ENCODE measurements around the gene NGRN. TPM values are rescaled to one million over a fixed set of nuclear protein-coding genes. Genes with fewer than 3 reads are reported as not detected.
A peak's percentile ranks its signal among the peaks of the same experiment; 100 is the strongest.

NGRN gene
- total RNA-seq, 1 experiment from 2014 or later = 135 TPM

- no TSS peak for BruUV-seq (replicated peaks)
- H3K4me1 ChIP-seq (ENCODE audit: insufficient read depth, low read length, poor library complexity, severe bottlenecking) = no peaks in the 10 kb centered on the region
- no peaks in the 10 kb centered on the region for H3K9me3 ChIP-seq (ENCODE audit: low read depth, low read length, poor library complexity, severe bottlenecking)
- no peaks in the 10 kb centered on the region for H3K27me3 ChIP-seq (replicated peaks; ENCODE audit: insufficient read depth, low read depth, low read length, poor library complexity)
- no peaks in the 10 kb centered on the region for H3K36me3 ChIP-seq (ENCODE audit: insufficient read depth, low read length, poor library complexity, severe bottlenecking)
- no peak overlapping the region for H3K27ac ChIP-seq (ENCODE audit: low read depth, low read length, poor library complexity, severe bottlenecking)
- ChIA-PET POLR2A (ENCODE audit: low non-redundant PET) (interaction anchor here (0.6 kb wide), 1 partner anchor 20 kb away, joined by 6 read pairs; no protein-coding TSS in a partner anchor), CTCF (no interaction called here)
- intact Hi-C loops (cut with micrococcal nuclease; ENCODE audit: unreplicated experiment) = no loop called here
- DNase-seq (ENCODE audit: low spot score) = no peak
- no peak overlapping the region for H3K4me3 ChIP-seq (ENCODE audit: low read depth, low read length, poor library complexity, severe bottlenecking)
- TF ChIP-seq CTCF (conservative IDR thresholded peaks at IDR 0.05; ENCODE audit: low read depth, low read length) (no peak), EZH2 (IDR thresholded peaks at IDR 0.05; ENCODE audit: borderline replicate concordance, low read depth, low read length, poor library complexity, severe bottlenecking) (no peak)
Observed at GRCh38 chr15:90241343-90242192, 23.9 kb upstream of the NGRN start.

- Histone ChIP-seq H3K9me3 (ENCODE audit: low read depth, low read length, poor library complexity, severe bottlenecking) (no peaks in the 10 kb centered on the region), H3K4me1 (ENCODE audit: insufficient read depth, low read length, poor library complexity, severe bottlenecking) (no peaks in the 10 kb centered on the region), H3K27me3 (replicated peaks; ENCODE audit: insufficient read depth, low read depth, low read length, poor library complexity) (no peaks in the 10 kb centered on the region), H3K36me3 (ENCODE audit: insufficient read depth, low read length, poor library complexity, severe bottlenecking) (no peaks in the 10 kb centered on the region), H3K4me3 (ENCODE audit: low read depth, low read length, poor library complexity, severe bottlenecking) (no peak overlapping the region), H3K27ac (ENCODE audit: low read depth, low read length, poor library complexity, severe bottlenecking) (no peak overlapping the region)
- no peak for DNase-seq (ENCODE audit: low spot score)
- TF ChIP-seq EZH2 (IDR thresholded peaks at IDR 0.05; ENCODE audit: borderline replicate concordance, low read depth, low read length, poor library complexity, severe bottlenecking) (no peak), CTCF (conservative IDR thresholded peaks at IDR 0.05; ENCODE audit: low read depth, low read length) (no peak)
- intact Hi-C loops (cut with micrococcal nuclease; ENCODE audit: unreplicated experiment) = no loop called here
- ChIA-PET POLR2A (ENCODE audit: low non-redundant PET) (no interaction called here), CTCF (interaction anchor here (0.6 to 0.7 kb wide), 2 partner anchors 32 to 100 kb away, joined by 4 to 6 read pairs; no protein-coding TSS in a partner anchor)
- BruUV-seq (replicated peaks) = no TSS peak
Observed at GRCh38 chr15:90243943-90244639, 21.4 kb upstream of the NGRN start.

- Histone ChIP-seq H3K36me3 (ENCODE audit: insufficient read depth, low read length, poor library complexity, severe bottlenecking) (no peaks in the 10 kb centered on the region), H3K4me1 (ENCODE audit: insufficient read depth, low read length, poor library complexity, severe bottlenecking) (no peaks in the 10 kb centered on the region), H3K4me3 (ENCODE audit: low read depth, low read length, poor library complexity, severe bottlenecking) (peak overlapping the region; percentile 58), H3K27ac (ENCODE audit: low read depth, low read length, poor library complexity, severe bottlenecking) (no peak overlapping the region), H3K9me3 (ENCODE audit: low read depth, low read length, poor library complexity, severe bottlenecking) (no peaks in the 10 kb centered on the region), H3K27me3 (replicated peaks; ENCODE audit: insufficient read depth, low read depth, low read length, poor library complexity) (no peaks in the 10 kb centered on the region)
- BruUV-seq (replicated peaks) = no TSS peak
- TF ChIP-seq EZH2 (IDR thresholded peaks at IDR 0.05; ENCODE audit: borderline replicate concordance, low read depth, low read length, poor library complexity, severe bottlenecking) (no peak), CTCF (conservative IDR thresholded peaks at IDR 0.05; ENCODE audit: low read depth, low read length) (no peak)
- no peak for DNase-seq (ENCODE audit: low spot score)
- ChIA-PET CTCF (interaction anchor here (0.6 to 1.0 kb wide), 3 partner anchors 20 to 591 kb away, joined by 4 to 11 read pairs (median 7); no protein-coding TSS in a partner anchor), POLR2A (ENCODE audit: low non-redundant PET) (interaction anchor here (0.6 kb wide), 1 partner anchor 25 kb away, joined by 8 read pairs; no protein-coding TSS in a partner anchor)
- intact Hi-C loops (cut with micrococcal nuclease; ENCODE audit: unreplicated experiment) = no loop called here
Observed at GRCh38 chr15:90248789-90249202, 16.7 kb upstream of the NGRN start.

Data from A673 (cell line).